Left colon (tissue), 2 donors: Measurements from ENCODE around the gene ZNF586. TPM values are rescaled to one million over a fixed set of nuclear protein-coding genes. Genes with fewer than 3 reads are reported as not detected.
"Not testable (repeated sequence)": the region's sequence is repeated elsewhere in the genome, so short reads cannot be mapped to it uniquely, and the experiment has no call there.

ENCODE experiments used
- ATAC-seq: fragments of 200-7000 bp; cut with Tn5 transposase; one replicate; pipeline ENCODE4 v1.9.1; 2020; ENCODE audit warnings: mild to moderate bottlenecking, moderate library complexity
- DNase-seq, 2 donors: peaks; one replicate each; pipeline ENCODE4 v3.0.0-alpha.2; 2020
- intact Hi-C, 2 donors: fragments of 100-400 bp; cut with DNase I in 1 of 2; cut with micrococcal nuclease in 1 of 2; formaldehyde crosslinking; loops; one replicate each; pipeline versions ENCODE4 v1.11.2 to v1.14.0; 2022; cut with DNase I, micrococcal nuclease
- total RNA-seq, 2 donors: library from RNA; stranded (reverse); fragmentation: NEBNext Ultra II Directional; extraction: Animal tissue kit (Norgen Biotek cat#: 25700); gene quantifications; one replicate each; pipeline ENCODE4 v1.2.1, GENCODE V29; 2021
- donor health status: DM: no; HTN: no; CAD: no.
- donor health status: DM: yes; HTN: yes; CAD: no.

The ZNF586 gene
- total RNA-seq, 2 donors from 2014 or later = 13.0 to 15.2 TPM

DNA sequence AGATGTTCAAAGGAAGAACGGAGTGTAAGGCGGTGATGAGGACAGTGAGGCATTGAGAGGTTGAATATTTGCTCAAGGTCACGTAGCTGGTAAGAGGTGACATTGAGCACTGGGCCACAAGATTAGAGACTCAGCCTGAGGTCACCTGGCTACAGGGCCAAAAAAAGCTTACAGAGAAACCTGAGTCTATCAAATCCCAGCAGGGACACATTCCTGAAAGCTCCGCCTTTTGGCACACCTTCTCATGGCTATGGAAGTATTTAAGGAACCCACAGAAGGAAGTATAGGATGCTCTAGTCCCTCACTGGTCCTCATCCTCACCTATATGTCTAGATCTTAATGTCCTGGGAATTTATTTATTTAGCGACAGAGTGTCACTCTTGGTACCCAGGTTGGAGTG is 17.4 kb downstream of the ZNF586 start:
- no peak for DNase-seq
- ATAC-seq = no peak
- intact Hi-C loops = no loop called here

GRCh38 chr19:57788114-57788692 is 18.7 kb downstream of the ZNF586 start:
- ATAC-seq (no peak), DNase-seq (no peak)
- intact Hi-C loops = no loop called here

DNA sequence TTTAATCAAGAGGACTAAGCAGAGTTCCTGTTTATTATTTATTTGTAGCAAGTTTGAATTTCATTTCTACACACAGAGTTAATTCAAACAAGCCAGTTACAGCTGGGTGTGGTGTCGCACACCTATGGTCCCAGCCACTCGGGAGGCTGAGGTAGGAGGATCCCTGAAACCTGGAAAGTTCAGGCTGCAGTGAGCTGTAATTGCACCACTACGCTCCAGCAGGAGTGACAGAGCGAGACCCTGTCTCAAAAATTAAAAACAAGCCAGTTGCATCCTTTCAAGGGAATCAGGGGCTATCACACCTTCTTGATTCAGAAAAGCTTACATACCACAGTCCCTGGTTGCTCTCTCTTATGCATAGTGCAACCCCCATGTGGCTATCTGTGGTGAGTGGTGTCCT is 19.8 kb downstream of the ZNF586 start:
- no peak for ATAC-seq
- intact Hi-C loops = no loop called here
- no peak for DNase-seq

DNA sequence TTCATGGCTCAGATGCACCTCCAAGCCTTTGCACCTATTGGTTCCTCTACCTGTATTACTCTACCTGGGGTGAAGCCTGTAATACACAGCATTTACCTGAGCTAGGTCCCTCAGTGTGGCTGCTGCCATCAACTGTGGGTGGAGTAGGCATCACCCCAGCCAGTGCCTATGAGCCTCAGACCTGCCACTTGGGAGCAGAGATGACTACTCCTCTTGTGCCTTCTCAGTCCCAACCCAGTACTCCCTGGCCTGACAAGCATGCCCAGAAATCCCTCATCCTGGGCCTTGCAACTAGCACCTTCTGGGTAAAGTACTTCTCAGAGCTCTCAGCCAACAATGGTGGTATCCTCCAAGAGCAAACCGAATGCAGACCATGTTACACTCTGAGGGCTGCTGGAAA is 27.1 kb downstream of the ZNF586 start:
- ATAC-seq, DNase-seq, intact Hi-C loops: not testable (repeated sequence)

- ATAC-seq (no peak), DNase-seq (no peak)
- intact Hi-C loops = no loop called here
Observed at GRCh38 chr19:57800696-57801095, 31.2 kb downstream of the ZNF586 start.

- intact Hi-C loops = no loop called here
- DNase-seq (no peak), ATAC-seq (no peak)
Observed at GRCh38 chr19:57802269-57802668, 32.8 kb downstream of the ZNF586 start.

DNA sequence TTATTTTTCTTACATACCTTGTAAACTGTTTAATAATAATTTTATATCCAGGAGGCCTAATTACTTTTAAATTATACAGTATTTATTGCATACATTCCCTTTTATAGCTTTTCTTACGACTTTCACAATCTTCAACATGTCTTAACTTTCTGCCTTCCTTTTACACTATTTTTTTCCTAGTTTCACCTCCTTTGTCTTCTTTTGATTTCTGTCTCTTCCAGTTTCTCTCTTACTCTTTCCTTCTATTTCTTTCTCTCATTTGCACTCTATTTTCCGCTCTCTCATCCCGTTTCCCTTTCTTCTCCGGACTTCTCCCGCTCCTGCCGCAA is 33.8 kb downstream of the ZNF586 start:
- ATAC-seq (no peak), DNase-seq (no peak)
- intact Hi-C loops = no loop called here

DNA sequence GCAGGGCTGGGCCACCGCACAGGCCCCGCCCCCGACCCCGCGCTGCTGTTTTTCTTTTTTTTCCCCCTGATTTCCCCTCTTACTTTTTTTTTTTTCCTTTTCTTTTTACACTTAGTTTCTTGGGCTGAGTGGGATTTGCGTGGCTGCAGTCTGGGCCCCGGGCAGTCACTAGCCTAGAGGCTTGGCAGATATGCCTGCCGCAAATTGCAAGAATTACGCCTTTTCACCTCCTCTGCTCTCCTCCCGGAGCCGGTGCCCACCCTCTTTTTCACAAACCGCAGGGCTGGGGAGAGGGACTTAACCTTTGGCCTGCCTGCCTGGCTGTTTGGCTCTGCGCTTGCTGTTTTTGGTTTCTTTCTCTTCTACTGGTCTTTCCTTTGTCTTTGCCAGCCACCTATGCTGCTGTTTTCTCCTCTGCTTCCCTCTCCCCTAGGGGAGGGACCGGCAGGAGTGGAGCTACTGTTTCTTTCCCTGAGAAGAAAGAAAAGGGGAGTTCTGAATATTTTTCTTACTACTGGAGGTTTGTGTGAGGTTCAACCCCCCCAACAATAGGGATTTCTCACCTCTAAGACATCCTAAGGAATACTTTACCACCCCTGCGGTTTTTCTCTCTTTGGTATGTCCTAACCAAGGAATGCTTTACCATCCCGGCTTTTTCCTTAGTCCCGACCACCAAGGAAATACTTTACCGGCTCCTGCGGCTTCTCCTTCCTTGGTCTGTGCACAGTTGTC is 34.3 kb downstream of the ZNF586 start:
- DNase-seq (peak in 1 of 2 donors; percentile 34), ATAC-seq (peak; percentile 48)
- intact Hi-C loops = no loop called here

- ATAC-seq = no peak
- intact Hi-C loops = no loop called here
- no peak for DNase-seq
Observed at GRCh38 chr19:57807541-57807940, 38.1 kb downstream of the ZNF586 start.

DNA sequence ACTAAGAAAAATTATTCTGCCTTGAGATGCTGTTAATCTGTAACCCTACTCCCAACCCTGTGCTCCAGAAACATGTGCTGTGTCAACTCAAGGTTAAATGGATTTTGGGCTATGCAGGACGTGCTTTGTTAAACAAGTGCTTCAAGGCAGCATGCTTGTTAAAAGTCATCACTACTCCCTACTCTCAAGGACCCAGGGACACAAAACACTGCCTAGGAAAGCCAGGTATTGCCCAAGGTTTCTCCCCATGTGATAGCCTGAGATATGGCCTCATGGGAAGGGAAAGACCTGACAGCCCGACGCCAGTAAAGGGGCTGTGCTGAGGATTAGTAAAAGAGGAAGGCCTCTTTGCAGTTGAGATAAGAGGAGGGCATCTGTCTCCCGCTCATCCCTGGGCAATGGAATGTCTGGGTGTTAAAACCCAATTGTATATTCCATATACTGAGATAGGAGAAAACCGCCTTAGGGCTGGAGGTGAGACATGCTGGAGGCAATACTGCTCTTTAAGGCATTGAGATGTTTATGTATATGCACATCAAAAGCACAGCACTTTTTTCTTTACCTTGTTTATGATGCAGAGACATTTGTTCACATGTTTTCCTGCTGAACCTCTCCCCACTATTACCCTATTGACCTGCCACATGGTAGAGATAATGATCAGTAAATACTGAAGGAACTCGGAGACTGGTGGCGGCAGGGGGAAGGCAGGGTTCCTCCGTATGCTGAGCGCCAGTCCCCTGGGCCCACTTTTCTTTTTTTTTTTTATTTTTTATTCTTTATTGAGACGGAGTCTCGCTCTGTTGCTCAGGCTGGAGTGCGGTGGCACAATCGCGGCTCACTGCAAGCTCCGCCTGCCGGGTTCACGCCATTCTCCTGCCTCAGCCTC is 41.2 kb downstream of the ZNF586 start:
- intact Hi-C loops, DNase-seq: not testable (repeated sequence)

DNA sequence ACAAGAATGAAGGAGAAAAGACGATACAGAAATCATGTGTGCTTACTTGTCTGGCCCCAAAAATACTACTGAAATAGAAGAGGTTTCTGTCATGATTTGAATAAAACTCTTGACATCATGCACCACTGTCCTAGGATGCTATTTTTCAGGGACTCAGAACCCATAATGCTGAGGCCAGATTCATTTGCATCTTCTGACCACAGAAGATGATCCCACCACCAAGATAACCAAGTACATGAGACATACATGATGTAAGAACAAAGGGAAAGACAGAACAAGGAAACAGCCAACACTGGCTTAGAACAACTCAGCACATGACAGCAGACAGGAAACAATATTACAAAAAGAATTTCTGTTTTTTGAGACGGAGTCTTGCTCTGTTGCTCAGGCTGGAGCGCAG is 42.8 kb downstream of the ZNF586 start:
- DNase-seq (no peak), ATAC-seq (no peak)
- intact Hi-C loops = no loop called here

More for the DNA sequence above, 41.2 kb downstream of the ZNF586 start:
- ATAC-seq = peak; percentile 28

DNA sequence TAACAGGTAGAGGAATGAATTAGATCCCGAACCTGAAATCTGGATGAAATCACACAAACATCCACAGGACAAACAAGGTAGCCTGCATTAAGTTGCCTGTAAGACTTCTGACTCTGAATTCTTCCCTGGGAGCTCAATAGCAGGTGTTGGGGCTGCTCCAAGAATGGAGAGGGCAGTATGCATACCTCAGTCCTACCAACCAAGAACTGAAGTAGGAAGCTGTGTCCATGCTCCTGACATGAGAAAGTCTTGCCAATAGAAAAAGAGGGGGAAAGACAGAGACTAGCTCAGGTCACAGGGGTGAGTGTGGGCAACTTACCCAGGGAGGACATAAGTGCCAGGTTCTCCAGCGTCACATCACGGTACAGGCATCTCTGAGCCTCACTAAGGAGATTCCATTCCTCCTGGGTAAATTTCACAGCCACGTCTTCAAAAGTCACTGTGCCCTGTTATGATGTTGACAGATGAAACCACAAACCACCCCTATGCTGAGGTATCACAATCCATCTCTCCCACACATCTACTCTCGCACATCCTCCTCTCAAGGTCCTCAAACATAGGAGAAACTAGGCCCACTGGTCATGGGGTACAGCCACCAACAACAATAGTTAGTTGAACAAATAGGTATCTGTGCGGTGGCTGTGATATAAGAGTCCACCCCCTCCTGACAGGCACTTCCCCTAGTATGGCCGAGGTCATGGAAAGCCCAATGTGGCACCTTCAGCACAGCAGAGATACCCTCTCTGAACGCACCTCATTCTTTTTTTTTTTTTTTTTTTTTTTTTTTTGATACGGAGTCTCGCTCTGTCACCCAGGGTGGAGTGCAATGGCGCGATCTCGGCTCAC is 43.7 kb downstream of the ZNF586 start:
- ATAC-seq, DNase-seq, intact Hi-C loops: not testable (repeated sequence)

- ATAC-seq (peak; percentile 60), DNase-seq (peak; percentile 45 to 47)
- intact Hi-C loops = no loop called here
Observed at GRCh38 chr19:57813919-57814504, 44.5 kb downstream of the ZNF586 start.

- peak; percentile 82 for ATAC-seq
- DNase-seq = peak; percentile 89 to 90
- intact Hi-C loops = no loop called here
Observed at GRCh38 chr19:57814505-57815246, 45.2 kb downstream of the ZNF586 start, which contains the start of gene ZNF552. ZNF552 (minus strand) TSS chr19:57814913; CDS start chr19:57814743, 170 bp downstream.

DNA sequence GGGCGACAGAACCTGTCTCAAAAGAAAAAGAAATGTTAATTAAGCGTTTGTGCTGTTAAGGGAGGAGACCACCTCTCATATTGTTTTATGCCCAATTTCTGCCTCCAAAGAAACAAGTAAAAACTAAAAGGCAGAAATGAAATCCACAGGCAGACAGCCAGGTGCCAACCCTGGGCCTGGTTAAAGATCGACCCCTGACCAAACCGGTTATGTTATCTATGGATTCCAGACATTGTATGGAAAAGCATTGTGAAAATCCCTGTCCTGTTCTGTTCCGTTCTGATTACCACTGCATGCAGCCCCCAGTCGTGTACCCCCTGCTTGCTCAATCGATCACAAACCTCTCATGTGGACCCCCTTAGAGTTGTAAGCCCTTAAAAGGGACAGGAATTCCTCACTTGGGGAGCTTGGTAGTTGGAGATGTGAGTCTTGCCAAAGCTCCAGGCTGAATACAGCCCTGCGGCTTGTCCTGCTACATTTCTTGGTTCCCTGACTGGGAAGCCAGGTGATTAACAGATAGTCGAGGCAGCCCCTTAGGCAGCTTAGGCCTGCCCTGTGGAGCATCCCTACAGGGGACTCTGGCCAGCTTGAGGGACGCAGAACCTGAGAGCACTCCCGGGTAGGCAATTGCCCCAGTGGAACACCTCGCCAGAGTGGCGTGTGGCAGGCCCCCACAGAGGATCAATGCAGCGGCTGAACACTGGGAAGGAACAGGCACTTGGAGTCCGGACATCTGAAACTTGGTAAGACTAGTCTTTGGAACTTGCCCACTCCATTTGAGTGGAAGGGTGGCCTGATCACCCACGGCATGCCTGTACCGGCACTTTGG is 46.0 kb downstream of the ZNF586 start:
- no peak for ATAC-seq
- intact Hi-C loops = no loop called here
- no peak for DNase-seq

- ATAC-seq = no peak
- no peak for DNase-seq
- intact Hi-C loops = no loop called here
Observed at GRCh38 chr19:57816652-57817051, 47.2 kb downstream of the ZNF586 start.

- DNase-seq (no peak), ATAC-seq (no peak)
- intact Hi-C loops = no loop called here
Observed at GRCh38 chr19:57817976-57818375, 48.5 kb downstream of the ZNF586 start.
